ENCODE measurements around the gene KCNQ1. TPM values are rescaled to one million over a fixed set of nuclear protein-coding genes. Genes with fewer than 3 reads are reported as not detected.

The KCNQ1 gene
- total and polyA plus RNA-seq, 2 of the 13 experiments (the other 11 are each of a cell fraction or from before 2014, with no cell fraction given) = 0.02 to 0.08 TPM

DNA sequence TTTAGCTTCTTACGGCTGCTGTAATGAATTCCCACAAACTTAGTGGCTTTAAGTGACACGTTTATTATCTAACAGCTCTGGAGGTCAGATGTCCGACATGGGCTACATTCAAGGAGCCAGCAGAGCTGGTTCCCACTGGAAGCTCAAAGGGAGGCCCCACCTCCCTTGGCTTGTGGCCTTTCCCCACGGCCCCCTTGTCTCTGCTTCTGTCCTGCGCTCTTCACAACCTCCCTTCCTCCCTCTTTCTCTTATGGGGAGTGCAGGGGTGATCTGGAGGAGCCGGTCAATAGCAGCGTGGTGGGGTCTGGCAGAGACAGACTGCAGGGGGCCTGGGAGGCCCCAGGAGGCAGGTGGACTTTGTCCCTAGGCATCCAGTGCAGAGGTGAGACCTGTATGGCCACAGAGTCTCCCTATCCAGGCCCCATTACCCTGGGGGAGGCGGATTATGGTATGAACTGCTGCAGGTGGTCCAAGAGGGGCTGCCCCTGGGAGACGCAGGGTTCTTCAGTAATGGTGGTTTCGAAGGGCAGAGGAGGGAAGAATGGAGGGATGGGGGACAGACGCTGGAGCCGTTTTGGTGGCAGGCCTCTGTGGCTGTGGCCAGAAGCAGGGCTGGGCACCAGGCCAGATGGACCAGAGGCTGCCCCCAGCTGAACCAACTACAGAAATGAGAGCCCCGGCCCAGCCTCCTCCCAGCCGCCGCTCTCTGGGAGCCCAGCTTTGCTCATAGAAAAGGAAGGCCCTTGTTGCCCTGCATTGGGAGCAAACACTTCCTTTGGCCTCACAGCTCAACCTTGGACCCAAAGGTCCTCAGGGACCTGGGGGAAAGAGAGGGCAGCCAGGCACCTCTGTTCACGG, 285.7 kb downstream of the KCNQ1 start (continued):
- TF ChIP-seq, protein P1, sequence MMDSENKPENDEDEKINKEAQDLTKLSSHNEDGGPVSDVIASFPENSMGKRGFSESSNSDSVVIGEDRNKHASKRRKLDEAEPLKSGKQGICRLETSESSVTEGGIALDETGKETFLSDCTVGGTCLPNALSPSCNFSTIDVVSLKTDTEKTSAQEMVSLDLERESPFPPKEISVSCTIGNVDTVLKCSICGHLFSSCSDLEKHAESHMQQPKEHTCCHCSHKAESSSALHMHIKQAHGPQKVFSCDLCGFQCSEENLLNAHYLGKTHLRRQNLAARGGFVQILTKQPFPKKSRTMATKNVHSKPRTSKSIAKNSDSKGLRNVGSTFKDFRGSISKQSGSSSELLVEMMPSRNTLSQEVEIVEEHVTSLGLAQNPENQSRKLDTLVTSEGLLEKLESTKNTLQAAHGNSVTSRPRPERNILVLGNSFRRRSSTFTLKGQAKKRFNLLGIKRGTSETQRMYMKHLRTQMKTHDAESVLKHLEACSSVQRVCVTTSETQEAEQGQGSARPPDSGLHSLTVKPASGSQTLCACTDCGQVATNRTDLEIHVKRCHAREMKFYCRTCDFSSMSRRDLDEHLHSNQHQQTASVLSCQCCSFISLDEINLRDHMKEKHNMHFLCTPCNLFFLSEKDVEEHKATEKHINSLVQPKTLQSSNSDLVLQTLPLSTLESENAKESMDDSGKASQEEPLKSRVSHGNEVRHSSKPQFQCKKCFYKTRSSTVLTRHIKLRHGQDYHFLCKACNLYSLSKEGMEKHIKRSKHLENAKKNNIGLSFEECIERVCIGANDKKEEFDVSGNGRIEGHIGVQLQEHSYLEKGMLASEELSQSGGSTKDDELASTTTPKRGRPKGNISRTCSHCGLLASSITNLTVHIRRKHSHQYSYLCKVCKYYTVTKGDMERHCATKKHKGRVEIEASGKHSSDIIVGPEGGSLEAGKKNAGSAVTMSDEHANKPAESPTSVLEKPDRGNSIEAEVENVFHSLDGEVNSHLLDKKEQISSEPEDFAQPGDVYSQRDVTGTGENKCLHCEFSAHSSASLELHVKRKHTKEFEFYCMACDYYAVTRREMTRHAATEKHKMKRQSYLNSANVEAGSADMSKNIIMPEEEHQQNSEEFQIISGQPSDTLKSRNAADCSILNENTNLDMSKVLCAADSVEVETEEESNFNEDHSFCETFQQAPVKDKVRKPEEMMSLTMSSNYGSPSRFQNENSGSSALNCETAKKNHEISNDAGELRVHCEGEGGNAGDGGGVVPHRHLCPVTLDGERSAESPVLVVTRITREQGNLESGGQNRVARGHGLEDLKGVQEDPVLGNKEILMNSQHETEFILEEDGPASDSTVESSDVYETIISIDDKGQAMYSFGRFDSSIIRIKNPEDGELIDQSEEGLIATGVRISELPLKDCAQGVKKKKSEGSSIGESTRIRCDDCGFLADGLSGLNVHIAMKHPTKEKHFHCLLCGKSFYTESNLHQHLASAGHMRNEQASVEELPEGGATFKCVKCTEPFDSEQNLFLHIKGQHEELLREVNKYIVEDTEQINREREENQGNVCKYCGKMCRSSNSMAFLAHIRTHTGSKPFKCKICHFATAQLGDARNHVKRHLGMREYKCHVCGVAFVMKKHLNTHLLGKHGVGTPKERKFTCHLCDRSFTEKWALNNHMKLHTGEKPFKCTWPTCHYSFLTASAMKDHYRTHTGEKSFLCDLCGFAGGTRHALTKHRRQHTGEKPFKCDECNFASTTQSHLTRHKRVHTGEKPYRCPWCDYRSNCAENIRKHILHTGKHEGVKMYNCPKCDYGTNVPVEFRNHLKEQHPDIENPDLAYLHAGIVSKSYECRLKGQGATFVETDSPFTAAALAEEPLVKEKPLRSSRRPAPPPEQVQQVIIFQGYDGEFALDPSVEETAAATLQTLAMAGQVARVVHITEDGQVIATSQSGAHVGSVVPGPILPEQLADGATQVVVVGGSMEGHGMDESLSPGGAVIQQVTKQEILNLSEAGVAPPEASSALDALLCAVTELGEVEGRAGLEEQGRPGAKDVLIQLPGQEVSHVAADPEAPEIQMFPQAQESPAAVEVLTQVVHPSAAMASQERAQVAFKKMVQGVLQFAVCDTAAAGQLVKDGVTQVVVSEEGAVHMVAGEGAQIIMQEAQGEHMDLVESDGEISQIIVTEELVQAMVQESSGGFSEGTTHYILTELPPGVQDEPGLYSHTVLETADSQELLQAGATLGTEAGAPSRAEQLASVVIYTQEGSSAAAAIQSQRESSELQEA (CRISPR knock-in tag; IDR thresholded peaks at IDR 0.05; ENCODE audit: not compliant biosample characterization) = no peak
- TF ChIP-seq ZNF232 (CRISPR knock-in tag; IDR thresholded peaks at IDR 0.05; ENCODE audit: borderline replicate concordance) (no peak; the same call in 1 of the 2 replicates), ELF4 (CRISPR knock-in tag; IDR thresholded peaks at IDR 0.05; ENCODE audit: borderline replicate concordance) (no peak), BORCS8-MEF2B (CRISPR knock-in tag; IDR thresholded peaks at IDR 0.05) (peak; percentile 7; the same call in 1 of the 2 replicates), FOXA3 (CRISPR knock-in tag; IDR thresholded peaks at IDR 0.05) (peak; percentile 66)
- TF ChIP-seq, protein P2, sequence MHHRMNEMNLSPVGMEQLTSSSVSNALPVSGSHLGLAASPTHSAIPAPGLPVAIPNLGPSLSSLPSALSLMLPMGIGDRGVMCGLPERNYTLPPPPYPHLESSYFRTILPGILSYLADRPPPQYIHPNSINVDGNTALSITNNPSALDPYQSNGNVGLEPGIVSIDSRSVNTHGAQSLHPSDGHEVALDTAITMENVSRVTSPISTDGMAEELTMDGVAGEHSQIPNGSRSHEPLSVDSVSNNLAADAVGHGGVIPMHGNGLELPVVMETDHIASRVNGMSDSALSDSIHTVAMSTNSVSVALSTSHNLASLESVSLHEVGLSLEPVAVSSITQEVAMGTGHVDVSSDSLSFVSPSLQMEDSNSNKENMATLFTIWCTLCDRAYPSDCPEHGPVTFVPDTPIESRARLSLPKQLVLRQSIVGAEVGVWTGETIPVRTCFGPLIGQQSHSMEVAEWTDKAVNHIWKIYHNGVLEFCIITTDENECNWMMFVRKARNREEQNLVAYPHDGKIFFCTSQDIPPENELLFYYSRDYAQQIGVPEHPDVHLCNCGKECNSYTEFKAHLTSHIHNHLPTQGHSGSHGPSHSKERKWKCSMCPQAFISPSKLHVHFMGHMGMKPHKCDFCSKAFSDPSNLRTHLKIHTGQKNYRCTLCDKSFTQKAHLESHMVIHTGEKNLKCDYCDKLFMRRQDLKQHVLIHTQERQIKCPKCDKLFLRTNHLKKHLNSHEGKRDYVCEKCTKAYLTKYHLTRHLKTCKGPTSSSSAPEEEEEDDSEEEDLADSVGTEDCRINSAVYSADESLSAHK (CRISPR knock-in tag; IDR thresholded peaks at IDR 0.05; ENCODE audit: borderline replicate concordance) = no peak
- TF ChIP-seq, protein P3, sequence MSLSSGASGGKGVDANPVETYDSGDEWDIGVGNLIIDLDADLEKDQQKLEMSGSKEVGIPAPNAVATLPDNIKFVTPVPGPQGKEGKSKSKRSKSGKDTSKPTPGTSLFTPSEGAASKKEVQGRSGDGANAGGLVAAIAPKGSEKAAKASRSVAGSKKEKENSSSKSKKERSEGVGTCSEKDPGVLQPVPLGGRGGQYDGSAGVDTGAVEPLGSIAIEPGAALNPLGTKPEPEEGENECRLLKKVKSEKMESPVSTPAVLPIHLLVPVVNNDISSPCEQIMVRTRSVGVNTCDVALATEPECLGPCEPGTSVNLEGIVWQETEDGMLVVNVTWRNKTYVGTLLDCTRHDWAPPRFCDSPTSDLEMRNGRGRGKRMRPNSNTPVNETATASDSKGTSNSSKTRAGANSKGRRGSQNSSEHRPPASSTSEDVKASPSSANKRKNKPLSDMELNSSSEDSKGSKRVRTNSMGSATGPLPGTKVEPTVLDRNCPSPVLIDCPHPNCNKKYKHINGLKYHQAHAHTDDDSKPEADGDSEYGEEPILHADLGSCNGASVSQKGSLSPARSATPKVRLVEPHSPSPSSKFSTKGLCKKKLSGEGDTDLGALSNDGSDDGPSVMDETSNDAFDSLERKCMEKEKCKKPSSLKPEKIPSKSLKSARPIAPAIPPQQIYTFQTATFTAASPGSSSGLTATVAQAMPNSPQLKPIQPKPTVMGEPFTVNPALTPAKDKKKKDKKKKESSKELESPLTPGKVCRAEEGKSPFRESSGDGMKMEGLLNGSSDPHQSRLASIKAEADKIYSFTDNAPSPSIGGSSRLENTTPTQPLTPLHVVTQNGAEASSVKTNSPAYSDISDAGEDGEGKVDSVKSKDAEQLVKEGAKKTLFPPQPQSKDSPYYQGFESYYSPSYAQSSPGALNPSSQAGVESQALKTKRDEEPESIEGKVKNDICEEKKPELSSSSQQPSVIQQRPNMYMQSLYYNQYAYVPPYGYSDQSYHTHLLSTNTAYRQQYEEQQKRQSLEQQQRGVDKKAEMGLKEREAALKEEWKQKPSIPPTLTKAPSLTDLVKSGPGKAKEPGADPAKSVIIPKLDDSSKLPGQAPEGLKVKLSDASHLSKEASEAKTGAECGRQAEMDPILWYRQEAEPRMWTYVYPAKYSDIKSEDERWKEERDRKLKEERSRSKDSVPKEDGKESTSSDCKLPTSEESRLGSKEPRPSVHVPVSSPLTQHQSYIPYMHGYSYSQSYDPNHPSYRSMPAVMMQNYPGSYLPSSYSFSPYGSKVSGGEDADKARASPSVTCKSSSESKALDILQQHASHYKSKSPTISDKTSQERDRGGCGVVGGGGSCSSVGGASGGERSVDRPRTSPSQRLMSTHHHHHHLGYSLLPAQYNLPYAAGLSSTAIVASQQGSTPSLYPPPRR (CRISPR knock-in tag; IDR thresholded peaks at IDR 0.05; ENCODE audit: borderline replicate concordance) = peak; percentile 72; the same call in 1 of the 2 replicates

All from HepG2 (cell line).